Ecto neural progenitor cell (in vitro differentiated cells): ENCODE results near the gene CAMK2A.

Source experiments
- DNase-seq: peaks from one replicate; pipeline ENCODE4 v3.0.0-alpha.2; 2018; ENCODE audit warnings: low spot score

The CAMK2A gene

DNA sequence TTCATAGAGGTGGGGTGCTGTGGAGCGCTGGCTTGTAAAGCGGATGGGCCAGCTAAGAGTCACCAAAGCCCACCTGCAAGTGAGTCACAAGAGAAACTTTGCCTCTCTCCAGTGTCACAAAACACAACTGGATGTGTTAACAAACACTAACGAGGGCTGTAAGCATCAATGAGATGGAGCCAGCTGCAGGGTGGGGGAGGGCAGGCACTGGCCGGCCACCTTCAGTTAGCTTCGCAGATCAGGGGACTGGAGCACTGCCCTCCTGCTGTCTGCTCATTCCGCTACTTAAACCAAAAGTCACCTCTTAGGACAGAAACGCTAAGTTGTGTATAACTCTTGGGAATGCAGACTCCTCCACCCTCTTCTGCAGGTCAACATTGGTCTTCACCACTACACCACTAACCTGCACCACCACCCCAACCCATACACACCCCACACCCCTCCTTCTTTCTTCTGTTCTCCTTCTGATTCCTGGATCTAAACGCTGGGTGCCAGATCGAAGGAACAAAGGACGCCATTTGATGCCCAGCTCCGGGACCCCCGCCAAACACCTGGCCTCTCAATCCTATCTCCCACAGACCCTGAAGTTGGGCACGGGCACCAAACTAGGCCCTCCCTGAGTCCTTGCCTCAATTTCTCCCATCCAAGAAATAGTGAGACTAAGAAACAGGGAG, 11.1 kb upstream of the CAMK2A start:
- DNase-seq, result no peak

DNA sequence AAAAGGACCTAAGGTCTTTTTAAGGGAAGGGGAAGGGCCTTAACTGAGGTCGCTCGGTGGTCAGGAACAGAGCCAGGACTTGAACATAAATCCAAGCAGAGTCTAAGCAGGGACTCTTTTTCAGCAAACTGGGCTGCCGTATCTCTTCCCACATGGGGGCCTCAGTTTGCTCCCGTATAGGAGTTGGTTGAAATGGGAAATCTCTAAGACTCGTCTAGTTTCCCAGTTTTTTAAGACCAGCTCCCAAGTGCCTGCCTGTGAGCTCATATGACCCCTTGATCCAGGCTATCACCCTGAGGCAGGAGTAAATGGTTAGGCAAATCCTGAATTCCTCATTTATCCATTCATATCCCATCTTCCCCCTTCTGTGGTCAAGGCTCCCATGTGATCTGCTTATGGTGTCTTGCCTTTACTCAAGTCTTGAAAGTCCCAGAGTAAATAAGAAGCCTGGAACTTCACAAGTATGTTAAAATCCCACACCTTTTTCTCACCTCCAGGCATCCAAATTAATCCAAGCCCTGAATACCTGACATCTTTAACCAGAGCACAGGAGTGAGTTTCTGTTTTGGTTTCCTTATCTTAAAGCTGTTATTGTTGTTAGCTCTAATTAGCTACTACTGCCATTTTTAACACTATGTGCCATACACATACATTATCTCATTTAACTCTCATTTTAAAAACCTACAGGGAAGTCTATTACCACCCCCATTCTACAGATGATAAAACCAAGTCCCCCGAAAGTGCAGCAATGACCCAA, 10.2 kb upstream of the CAMK2A start:
- DNase-seq, result no peak

DNA sequence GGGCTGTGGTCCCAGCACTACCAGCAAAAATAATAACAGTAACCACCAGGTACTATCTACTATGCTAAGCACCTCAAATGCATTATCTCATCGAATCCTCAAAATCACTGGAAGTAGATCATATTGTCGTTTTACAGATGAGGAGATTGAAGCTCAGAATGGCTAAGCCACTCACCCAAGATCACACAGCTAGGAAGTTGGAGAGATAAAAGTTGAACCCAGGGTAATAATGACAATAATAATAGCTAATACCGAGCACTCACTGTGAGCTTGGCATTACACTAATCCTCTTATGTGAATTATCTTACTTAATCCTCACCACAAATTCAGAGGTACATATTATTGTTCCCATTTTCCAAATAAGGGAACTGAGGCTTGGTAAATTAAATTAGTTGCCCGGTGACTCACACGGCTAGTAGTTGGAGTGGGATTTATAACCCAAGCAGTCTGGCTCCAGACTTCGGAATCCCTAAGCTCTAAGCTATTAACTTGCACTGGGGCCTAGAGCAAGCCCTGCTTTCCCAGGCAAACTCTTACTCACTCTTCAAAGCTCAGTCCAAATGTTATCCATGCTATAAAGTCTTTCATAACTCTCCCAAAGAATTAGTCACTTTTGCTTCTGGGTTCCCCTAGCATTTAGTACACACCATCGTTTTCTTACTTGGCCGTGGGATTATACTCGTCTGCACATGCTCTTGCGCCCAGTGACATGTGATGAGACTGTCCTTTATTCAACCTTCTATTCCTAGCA, 9.3 kb upstream of the CAMK2A start:
- no peak for DNase-seq

- no peak for DNase-seq
These were observed 8.5 kb upstream of the CAMK2A start for GRCh38 chr5:150297934-150298595.

- no peak for DNase-seq
These were observed 7.8 kb upstream of the CAMK2A start for GRCh38 chr5:150297236-150297890.

GRCh38 chr5:150296496-150296895, 6.9 kb upstream of the CAMK2A start:
- DNase-seq, result no peak

DNA sequence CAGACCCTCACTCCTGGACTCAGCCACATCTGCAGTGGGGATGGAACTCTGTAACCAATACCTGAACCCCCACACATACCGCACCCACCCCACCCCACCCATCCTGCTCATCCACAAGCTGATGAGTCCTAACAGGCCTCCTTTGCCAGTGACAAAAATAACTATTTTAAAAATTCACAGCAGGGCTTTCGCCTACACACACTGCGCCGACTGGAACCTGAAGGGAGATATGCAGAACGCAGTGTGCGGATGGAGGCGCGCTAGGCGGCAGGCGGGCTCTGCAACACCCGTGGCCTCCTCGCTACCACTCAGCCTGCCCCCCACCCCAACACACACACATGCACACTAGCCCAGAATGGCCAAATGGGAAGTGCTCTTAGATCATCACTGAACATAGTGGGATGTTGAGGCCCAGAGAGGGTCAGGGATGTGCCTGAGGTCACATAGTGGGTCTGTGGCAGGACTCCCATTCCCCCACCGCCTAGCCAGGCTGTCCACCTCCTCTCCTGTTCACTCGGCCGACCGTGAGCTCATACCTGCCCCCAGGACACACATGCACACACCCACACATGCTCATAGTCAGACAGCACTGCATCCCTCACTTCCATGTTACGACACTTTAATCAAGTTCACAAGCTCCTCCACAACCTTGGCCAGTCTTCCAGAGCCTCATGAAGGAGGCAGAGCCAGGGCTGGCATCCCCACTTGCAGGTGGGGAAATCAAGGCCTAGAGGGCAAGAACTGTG, 6.3 kb upstream of the CAMK2A start:
- DNase-seq, result no peak

DNA sequence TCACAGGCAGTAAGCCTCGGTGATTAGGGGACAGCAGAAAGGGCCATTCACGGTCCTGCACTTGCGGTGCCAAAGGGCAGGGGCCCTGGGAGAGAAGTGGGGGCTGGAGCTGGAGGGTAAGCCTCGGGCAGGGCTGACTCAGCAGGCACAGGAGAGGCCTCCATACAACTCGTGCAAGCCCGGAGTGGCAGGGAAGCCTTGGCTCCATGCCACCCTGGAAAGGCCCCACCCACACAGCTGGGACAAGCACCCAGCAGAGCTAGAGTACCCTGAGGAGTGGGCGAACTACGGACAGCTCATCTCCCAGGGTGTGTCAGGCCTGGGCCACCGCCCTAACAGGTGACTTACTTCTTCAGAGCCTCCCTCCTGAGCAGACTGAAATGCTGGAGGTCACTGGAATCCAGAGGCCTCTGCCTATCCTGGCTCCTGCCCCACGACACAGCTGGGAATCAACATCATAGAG, 5.6 kb upstream of the CAMK2A start:
- DNase-seq, result no peak

- DNase-seq, result no peak
These were observed 5.0 kb upstream of the CAMK2A start for GRCh38 chr5:150294551-150295071.

GRCh38 chr5:150293091-150293941, 3.7 kb upstream of the CAMK2A start:
- DNase-seq, result no peak

- no peak for DNase-seq
These were observed 2.1 kb upstream of the CAMK2A start for GRCh38 chr5:150291388-150292385.

- DNase-seq, result no peak
These were observed 782 bp downstream of the CAMK2A start for GRCh38 chr5:150288791-150289190.

DNA sequence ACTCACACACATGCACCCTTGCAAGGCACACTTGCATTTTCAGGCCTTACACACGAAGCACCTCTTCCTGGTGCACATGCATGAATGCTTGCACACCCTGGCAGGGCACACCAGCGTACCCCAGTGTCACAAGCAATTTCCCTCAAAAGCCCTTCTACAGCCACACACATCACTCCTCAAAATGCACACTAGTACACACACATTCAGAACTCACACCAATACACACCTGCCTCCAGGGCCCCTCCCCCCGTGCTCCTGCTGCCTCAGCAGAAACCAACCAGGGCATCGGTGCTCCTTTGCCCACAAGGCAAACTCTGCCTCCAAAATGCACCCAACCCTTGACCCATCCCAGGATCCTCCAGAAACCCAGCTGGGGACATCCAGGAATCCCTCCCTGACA, 1.2 kb downstream of the CAMK2A start:
- no peak for DNase-seq

DNA sequence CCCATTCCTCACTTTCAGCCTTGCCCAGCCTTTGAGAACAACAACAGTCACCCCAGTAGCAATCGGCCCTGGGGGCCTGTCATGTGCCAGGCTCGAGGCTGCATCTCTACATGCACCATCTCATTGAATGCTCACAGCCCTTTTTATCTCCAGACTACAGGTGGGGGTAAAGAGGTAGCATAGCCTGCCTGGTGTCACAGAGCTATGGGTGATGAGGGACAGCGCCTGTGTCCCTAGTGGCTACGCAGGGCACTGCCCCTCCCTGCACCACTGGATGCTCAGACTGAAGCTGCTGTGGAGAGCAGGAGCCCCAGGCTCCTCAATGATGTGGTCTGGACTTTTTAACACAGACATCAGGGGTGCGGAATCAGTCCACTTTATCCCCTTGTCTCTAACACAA, 2.8 kb downstream of the CAMK2A start:
- DNase-seq, result peak; percentile 69

- DNase-seq, result no peak
These were observed 4.5 kb downstream of the CAMK2A start for GRCh38 chr5:150285114-150285513.

- no peak for DNase-seq
These were observed 5.3 kb downstream of the CAMK2A start for GRCh38 chr5:150284311-150284710.

DNA sequence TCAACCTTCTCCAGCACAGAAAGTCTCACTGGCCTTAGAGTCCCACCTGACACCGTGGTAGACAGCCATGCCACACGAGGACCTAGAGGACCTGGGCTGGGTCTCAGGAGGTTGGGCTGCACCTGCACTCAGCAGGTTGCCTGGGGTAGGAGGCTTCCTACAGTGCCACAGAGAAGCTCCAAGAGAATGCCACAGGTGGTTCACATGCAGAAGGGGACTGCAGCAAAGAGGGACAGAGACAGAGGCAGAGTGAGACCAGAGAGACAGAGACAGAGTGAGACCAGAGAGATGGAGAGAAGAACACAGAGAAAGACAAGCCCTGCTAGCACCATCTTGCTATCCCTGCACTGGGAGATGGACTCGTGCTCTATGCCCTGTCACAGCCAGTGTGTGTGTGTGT, 5.7 kb downstream of the CAMK2A start:
- no peak for DNase-seq

DNA sequence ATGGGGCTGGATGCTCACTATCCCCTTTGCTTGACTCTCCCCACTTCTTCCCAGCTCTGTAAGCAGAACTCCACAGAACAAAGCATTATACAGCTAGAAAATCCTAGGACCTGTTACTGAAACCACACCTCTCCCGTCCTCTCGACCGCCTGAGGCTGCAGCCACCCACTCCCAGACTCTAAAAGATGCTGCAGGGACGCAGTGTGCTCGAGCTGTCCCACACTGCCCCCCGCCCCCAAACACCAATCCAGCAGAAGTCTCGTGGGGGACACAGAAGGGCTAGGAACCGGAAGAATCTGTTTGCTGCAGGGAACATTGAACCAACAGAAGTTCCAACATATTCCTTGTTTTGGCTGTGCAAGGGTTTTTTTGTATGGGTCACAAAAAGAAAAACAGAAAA, 7.6 kb downstream of the CAMK2A start:
- no peak for DNase-seq
